GM21825 (cell line): ENCODE data around the gene CHAC2.
"Not testable (repeated sequence)": the region's sequence is repeated elsewhere in the genome, so short reads cannot be mapped to it uniquely, and the experiment has no call there.

Source experiments
- ATAC-seq: cut with Tn5 transposase; IDR thresholded peaks from one replicate; pipeline ENCODE4 v1.9.1; 2021; ENCODE audit warnings: mild to moderate bottlenecking, moderate library complexity; ENCODE audit not compliant: unreplicated experiment

Gene CHAC2

GRCh38 chr2:53767405-53768241 is at the start of gene CHAC2:
Gene CHAC2 (plus strand): TSS chr2:53767804. CDS start chr2:53767887, 83 bp downstream.
- ATAC-seq: peak; percentile 93

DNA sequence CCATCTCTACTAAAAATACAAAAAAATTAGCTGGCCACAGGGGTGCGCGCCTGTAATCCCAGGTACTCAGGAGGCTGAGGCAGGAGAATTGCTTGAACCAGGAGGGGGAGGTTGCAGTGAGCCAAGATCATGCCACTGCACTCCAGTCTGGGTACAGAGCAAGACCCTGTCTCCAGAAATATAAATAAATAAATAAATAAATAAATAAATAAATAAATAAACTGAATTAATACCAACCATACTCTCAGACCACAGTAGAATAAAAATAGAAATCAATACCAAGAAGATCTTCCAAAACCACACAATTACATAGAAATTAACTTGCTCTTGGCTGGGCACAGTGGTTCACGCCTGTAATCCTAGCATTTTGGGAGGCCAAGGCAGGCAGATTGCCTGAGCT is 46.7 kb upstream of the CHAC2 start:
- ATAC-seq: not testable (repeated sequence)

GRCh38 chr2:53724536-53724935 is 43.1 kb upstream of the CHAC2 start:
- no peak for ATAC-seq

- no peak for ATAC-seq
Observed at GRCh38 chr2:53725662-53726061, 41.9 kb upstream of the CHAC2 start.

DNA sequence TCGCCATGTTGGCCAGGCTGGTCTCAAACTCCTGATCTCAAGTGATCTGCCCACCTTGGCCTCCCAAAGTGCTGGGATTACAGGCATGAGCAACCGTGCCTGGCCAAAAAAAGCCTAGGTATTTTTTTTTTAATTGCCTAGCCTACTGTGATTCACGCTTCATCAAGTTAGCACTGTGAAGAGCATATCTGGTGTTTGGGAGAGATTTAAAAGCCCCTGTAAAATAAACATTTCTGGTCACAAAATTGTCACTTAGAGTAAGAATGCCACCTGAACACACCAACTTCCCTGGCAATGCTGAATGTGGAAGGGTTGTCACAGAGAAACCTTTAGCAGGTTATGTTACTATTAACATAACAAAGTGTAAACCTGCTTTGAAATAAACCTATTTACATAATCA is 39.7 kb upstream of the CHAC2 start:
- no peak for ATAC-seq

GRCh38 chr2:53729143-53729762 is 38.4 kb upstream of the CHAC2 start:
- ATAC-seq: no peak

DNA sequence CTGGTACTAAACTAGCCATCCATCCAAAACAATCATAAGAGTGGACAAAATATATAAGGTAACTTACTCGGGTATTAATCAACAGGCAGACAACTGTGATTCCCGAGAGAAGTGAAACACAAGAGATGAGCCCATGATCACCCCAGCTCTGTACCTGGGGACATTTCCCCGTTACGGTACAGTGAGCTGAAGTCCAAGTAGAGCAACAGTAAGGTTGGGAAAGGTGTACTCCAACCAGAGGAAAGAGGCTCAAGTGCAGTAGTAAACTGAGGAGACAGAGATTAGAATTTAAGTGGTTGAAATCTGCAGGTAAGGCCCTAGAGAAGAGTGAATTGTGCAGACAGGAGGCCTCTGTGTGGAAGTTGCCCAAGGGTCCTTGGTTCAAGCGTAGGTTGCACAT is 30.5 kb upstream of the CHAC2 start:
- no peak for ATAC-seq

DNA sequence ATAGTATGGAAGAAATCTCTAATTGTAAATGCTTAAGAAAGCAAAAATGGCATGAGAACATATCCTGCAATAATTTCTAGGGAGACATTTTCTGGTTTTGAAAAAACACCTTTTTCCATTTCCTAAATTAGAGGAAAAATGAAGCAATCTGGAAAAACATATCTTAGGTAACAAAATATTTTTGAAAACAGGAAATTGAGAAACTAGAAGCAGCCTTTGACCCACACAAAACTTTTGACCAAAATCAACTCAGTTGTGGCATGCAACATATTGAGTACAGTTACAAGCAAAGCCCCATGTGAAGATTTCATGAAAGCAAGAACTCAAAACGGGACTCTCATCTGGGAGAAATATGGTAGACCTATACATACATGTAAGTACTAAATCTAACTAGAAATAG is 28.6 kb upstream of the CHAC2 start:
- ATAC-seq: no peak

DNA sequence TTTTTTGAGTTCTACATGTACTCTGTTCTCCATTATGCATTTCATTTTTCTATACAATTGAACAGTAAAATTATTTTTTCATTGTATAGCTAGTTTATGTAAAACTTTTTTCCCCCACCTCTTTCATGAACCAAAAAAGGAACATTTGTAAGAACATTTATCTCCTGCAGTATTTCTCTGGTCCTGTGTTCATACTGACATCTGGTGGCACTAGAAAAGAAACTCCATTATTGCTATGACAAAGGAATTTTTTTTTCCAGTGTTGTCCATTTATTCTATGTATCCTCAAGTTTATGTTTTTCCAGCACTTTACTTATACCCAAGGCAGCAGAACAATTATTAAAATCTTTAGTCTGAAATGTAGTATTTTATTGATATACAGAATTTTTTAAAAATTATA is 27.4 kb upstream of the CHAC2 start:
- ATAC-seq: no peak

DNA sequence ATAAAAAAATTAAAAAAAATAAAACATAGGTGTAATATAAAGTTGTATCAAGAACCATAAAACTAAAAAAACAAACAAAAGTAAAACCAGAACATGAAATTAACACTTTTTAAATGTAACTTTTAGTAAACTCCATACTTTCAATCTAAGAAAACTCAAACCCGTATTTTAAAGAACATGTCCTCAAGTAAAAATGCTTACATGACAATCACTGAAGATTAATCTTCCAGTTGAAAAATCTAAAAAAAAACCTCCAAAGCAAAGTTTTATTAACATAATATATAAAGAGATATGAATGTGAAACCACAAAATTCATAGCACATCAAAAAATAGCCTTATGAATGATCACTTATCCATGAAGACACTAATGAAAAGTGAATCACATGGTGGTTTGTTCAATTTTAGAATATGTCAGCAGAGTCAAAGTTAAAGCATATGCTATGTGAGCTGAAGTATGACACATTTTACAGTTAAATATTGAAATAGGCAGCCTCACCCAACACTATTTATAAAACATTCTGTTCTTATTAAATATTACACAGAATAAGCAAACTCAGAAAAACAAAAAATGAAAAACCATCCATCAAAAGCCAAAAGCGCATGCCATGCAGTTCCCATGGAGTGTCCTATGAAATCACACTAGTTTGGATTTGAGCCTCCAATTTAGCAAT is 23.1 kb upstream of the CHAC2 start:
- ATAC-seq: no peak

DNA sequence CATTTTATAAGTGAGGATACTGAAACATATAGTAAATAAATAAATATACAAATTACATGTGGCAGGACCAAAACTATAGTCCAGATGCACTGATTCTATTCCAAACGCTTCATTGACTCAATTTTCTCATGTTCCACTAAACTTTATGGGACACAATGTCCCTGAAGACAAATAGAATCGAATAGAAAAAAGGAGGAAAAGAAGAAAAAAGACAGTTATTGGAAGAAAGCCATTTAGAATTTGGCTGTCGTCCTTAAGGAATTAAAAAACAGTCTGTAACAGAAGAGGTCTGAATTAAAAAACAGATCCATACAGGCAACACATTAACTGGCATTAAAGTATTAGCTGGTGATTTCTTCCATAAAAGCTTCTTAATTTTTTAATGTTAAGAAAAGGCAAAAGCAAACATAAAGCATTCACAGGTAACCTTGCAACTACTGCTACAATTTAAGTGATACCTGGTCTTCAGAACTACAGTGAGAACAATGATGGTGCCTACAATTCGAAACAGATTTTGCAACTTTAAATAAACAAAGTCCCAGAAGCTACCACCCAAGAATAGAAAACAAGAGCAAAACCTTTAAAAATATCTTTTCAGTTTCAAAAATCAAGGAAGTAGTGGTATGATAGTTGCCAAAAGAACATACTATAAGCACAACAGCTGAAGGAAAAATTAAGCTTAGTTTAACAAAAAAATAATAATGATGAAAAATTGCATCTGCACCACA is 17.4 kb upstream of the CHAC2 start:
- ATAC-seq: peak; percentile 36

DNA sequence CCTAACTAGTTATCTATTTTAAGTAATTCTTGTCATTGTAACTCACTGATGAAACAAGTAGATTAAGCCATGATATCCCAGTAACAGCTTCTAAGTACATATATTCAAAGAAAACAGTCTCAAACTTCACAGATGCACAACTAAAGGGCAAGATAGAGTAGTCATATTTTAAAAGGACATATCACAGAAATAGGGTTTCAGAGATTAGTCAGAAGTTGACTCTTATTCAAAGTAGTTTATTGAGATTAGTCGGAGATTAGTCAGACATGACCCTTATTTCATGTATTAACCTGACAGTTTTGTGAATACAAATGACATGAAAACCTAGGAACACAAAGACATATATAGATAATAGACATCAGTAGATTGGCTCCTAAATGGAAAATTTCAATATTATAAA is 15.9 kb upstream of the CHAC2 start:
- ATAC-seq: peak; percentile 83

GRCh38 chr2:53752385-53752784 is 15.2 kb upstream of the CHAC2 start:
- no peak for ATAC-seq

- ATAC-seq: no peak
Observed at GRCh38 chr2:53753041-53753440, 14.6 kb upstream of the CHAC2 start.

DNA sequence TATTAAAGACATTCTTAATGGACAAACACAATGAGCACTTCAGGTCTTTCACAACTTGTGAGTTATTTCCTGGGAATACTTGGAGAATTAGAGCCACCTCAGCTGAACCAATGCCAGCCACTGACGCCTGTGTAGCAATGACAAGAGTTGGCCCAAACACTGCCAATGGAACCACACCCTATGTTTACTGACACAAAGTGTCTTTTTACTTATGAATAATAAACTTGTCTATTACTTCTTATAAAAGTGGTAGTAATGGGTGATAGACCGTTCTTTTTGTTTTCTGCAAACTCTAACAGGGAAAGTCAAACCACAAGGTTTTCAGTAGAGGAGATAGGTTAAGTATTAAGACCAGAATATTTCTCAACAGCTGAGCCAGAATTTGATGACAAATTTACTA is 12.5 kb upstream of the CHAC2 start:
- no peak for ATAC-seq

DNA sequence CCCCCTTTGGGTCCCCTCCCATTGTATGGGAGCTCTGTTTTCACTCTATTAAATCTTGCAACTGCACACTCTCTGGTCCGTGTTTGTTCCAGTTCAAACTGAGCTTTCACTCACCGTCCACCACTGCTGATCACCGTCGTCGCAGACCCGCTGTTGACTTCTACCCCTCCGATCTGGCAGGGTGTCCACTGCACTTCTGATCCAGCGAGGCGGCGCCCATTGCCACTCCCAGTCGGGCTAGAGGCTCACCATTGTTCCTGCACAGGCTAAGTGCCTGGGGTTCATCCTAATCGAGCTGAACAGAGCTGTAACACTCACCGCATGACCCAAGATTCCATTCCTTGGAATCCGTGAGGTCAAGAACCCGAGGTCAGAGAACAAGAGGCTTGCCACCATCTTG is 11.0 kb upstream of the CHAC2 start:
- no peak for ATAC-seq

DNA sequence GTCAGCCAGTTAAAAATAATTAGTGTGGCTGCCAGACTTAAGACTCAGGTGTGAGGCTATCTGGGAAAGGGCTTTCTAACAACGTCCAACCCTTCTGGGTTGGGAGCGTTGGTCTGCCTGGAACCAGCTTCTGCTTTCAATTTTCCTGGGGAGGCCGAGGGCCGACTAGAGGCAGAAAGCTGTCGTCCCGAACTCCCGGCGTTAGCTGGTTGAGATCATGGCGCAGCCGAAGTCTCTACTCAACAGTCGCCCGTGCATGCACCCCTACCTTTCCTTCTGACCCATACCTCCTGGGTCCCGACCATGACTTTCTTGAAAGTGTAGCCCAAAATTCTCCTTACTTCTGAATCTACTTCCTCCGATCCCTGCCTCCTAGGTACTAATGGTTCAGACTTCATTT is 10.4 kb upstream of the CHAC2 start:
- ATAC-seq: not testable (repeated sequence)

DNA sequence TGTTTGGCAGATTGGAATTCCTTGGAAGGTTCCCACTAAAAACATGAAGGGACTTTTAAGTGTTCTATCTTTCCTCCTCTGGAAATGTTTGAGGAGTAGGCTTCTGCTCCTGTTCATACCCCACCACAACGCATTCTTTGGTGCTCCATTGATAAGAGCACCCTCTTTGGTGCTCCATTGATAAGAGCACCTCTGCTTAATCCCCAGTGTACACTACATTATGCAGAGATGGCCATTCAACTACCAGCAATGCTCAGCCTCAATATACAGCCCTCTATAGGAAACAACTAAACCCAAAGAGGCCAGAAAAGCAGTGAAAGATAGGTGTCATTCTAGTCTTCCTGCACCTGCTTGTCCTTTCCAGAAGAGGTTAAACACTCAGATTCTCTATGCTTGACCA is 1.8 kb upstream of the CHAC2 start:
- no peak for ATAC-seq

DNA sequence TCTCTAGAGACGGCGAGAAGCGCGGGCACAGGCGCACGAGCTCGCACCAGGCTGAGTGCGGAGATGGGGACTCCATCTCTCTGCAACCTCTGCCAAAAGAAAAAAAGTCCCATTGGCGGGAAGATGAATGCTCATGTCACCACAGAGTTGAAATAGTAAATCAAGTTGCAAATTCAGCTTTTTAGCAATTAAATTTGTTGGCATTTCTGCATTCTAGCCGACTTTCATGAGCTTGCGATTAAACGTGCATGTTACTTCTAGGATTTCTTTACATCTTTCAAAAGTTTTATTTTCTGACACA is 588 bp downstream of the CHAC2 start:
- no peak for ATAC-seq

- no peak for ATAC-seq
Observed at GRCh38 chr2:53769318-53769945, 1.8 kb downstream of the CHAC2 start.

- no peak for ATAC-seq
Observed at GRCh38 chr2:53770264-53770663, 2.7 kb downstream of the CHAC2 start.
